ENCODE results near the gene DIAPH3. TPM values are rescaled to one million over a fixed set of nuclear protein-coding genes. Genes with fewer than 3 reads are reported as not detected.

The DIAPH3 gene
- polyA plus RNA-seq, 3 donors: 0.04 to 0.09 TPM; not detected in 1

DNA sequence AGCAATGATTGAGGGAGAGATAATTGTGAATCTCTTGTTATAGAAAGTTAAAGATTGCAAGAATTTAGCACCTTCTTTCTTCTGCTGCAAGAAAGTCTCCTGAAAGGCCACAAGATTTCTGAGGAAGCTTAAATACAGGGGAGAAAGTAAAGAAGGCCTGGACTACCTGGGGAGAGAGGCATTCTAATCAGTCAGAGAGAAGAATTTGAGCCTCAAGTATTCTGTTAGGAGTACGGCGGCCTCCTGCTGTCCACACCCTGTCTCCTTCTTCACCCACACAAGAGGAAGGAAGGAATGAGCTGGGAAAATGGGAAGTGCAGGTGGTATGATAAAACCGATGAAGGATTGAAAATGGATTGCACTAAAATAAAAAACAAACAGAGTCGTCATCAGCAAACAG lies 474.7 kb downstream of the DIAPH3 start:
- TF ChIP-seq, protein P1, sequence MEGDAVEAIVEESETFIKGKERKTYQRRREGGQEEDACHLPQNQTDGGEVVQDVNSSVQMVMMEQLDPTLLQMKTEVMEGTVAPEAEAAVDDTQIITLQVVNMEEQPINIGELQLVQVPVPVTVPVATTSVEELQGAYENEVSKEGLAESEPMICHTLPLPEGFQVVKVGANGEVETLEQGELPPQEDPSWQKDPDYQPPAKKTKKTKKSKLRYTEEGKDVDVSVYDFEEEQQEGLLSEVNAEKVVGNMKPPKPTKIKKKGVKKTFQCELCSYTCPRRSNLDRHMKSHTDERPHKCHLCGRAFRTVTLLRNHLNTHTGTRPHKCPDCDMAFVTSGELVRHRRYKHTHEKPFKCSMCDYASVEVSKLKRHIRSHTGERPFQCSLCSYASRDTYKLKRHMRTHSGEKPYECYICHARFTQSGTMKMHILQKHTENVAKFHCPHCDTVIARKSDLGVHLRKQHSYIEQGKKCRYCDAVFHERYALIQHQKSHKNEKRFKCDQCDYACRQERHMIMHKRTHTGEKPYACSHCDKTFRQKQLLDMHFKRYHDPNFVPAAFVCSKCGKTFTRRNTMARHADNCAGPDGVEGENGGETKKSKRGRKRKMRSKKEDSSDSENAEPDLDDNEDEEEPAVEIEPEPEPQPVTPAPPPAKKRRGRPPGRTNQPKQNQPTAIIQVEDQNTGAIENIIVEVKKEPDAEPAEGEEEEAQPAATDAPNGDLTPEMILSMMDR (IDR thresholded peaks at IDR 0.05): no peak
- 80% methylated on average over 1 of the region's 4 CpGs for WGBS (ENCODE audit: insufficient coverage)
- Histone ChIP-seq H3K4me2 (replicated peaks; ENCODE audit: extremely low read depth, low read length, poor library complexity, severe bottlenecking) (no peak overlapping the region), H3K4me3 (replicated peaks in 1 of 3; ENCODE audit: low read depth in 2 of 3, low read length in 3 of 3) (no peak overlapping the region), H3K4me1 (ENCODE audit: control insufficient read depth in 1 of 2, insufficient read depth in 2 of 2, low read length in 2 of 2) (no peaks in the 10 kb centered on the region), H3K9me3 (replicated peaks in 1 of 2; ENCODE audit: control insufficient read depth in 1 of 2, insufficient read depth in 1 of 2, low read length in 2 of 2) (no peaks in the 10 kb centered on the region), H3K27me3 (ENCODE audit: control insufficient read depth in 2 of 2, insufficient read depth in 2 of 2, low read length in 2 of 2) (no peaks in the 10 kb centered on the region), H2AFZ (ENCODE audit: insufficient read depth, low read depth, low read length, poor library complexity, severe bottlenecking) (no peak overlapping the region), H3K27ac (ENCODE audit: low read depth in 1 of 2, low read length in 2 of 2) (no peak overlapping the region), H3K79me2 (ENCODE audit: insufficient read depth, low read length) (no peaks in the 10 kb centered on the region), H4K20me1 (ENCODE audit: insufficient read depth, low read length) (no peaks in the 10 kb centered on the region), H3K9ac (ENCODE audit: insufficient read depth, low read length, poor library complexity, severe bottlenecking) (no peak overlapping the region), H3K36me3 (replicated peaks in 1 of 2; ENCODE audit: control insufficient read depth in 1 of 2, insufficient read depth in 2 of 2, low read length in 2 of 2) (no peaks in the 10 kb centered on the region)
- no peak for DNase-seq
- Mint-ChIP-seq H3K27ac (no peak overlapping the region), H3K4me1 (no peaks in the 10 kb centered on the region), H3K4me3 (no peak overlapping the region), H3K9me3 (no peaks in the 10 kb centered on the region), H3K27me3 (ENCODE audit: low read depth in 3 of 3) (no peaks in the 10 kb centered on the region), H3K36me3 (no peaks in the 10 kb centered on the region)
- intact Hi-C loops (cut with micrococcal nuclease): no loop called here

DNA sequence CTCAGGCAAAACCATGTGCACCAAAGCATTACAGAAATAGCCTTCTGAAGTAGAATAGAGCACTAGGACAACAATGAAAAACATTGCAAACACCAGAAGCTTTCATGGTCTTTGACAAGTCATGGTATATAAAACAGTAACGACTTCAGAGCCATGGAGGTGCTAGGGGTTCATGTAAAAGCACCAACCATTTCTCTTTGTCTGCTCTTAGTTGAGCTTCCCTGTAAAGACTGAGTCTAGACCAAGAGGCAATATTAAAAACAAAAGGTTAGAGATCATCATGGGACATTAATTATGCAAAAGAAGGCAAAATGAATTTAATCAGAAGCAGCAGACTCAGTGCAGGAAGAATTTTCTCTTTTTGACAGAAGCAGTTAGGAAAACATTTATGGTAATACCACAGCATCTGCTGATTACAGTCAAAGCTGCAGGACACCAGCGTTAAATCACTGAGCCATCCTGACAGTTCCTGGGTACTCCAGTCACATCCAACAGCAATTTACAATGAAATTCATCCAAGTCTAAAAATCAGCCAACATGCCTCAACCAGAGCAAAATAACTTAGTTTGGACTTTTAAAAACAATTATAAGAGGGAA lies 476.8 kb downstream of the DIAPH3 start:
- H3K4me3 Mint-ChIP-seq: no peak overlapping the region
- DNase-seq: no peak
- H3K36me3 Mint-ChIP-seq: no peaks in the 10 kb centered on the region
- TF ChIP-seq, protein P1 (IDR thresholded peaks at IDR 0.05): no peak
- Histone ChIP-seq H3K4me1 (ENCODE audit: control insufficient read depth in 1 of 2, insufficient read depth in 2 of 2, low read length in 2 of 2) (no peaks in the 10 kb centered on the region), H2AFZ (ENCODE audit: insufficient read depth, low read depth, low read length, poor library complexity, severe bottlenecking) (no peak overlapping the region), H4K20me1 (ENCODE audit: insufficient read depth, low read length) (no peaks in the 10 kb centered on the region), H3K27me3 (ENCODE audit: control insufficient read depth in 2 of 2, insufficient read depth in 2 of 2, low read length in 2 of 2) (no peaks in the 10 kb centered on the region), H3K9ac (ENCODE audit: insufficient read depth, low read length, poor library complexity, severe bottlenecking) (no peak overlapping the region), H3K4me3 (replicated peaks in 1 of 3; ENCODE audit: low read depth in 2 of 3, low read length in 3 of 3) (no peak overlapping the region), H3K36me3 (replicated peaks in 1 of 2; ENCODE audit: control insufficient read depth in 1 of 2, insufficient read depth in 2 of 2, low read length in 2 of 2) (no peaks in the 10 kb centered on the region), H3K79me2 (ENCODE audit: insufficient read depth, low read length) (no peaks in the 10 kb centered on the region), H3K27ac (ENCODE audit: low read depth in 1 of 2, low read length in 2 of 2) (no peak overlapping the region), H3K4me2 (replicated peaks; ENCODE audit: extremely low read depth, low read length, poor library complexity, severe bottlenecking) (no peak overlapping the region), H3K9me3 (replicated peaks in 1 of 2; ENCODE audit: control insufficient read depth in 1 of 2, insufficient read depth in 1 of 2, low read length in 2 of 2) (no peaks in the 10 kb centered on the region)
- H3K9me3 Mint-ChIP-seq: no peaks in the 10 kb centered on the region
- 100% methylated on average over 1 of the region's 2 CpGs for WGBS (ENCODE audit: insufficient coverage)
- H3K27me3 Mint-ChIP-seq (ENCODE audit: low read depth in 3 of 3): no peaks in the 10 kb centered on the region
- no peak overlapping the region for H3K27ac Mint-ChIP-seq
- H3K4me1 Mint-ChIP-seq: peaks cover 12% of the 10 kb centered on the region
- intact Hi-C loops (cut with micrococcal nuclease): no loop called here

Measured in CD14-positive monocyte (primary cell).